GM12864 (cell line): ENCODE measurements around the gene ACTR3C.

Experiments
- DNase-seq: peaks from one replicate; pipeline ENCODE4 v3.0.0-alpha.2; 2011; ENCODE audit warnings: low read depth
- H3K4me3 ChIP-seq: 2 replicates; pipeline ENCODE4 v1.5.1; 2011; ENCODE audit warnings: mild to moderate bottlenecking, low read depth, low read length, control low read depth
- CTCF ChIP-seq: IDR thresholded peaks from 2 replicates; pipeline ENCODE4 v1.5.1; 2011; ENCODE audit warnings: low read depth, mild to moderate bottlenecking, moderate library complexity, low read length, control low read depth, inconsistent platforms; ENCODE audit errors: missing control alignments

The ACTR3C gene

GRCh38 chr7:150340875-150341262 is 17.5 kb upstream of the ACTR3C start:
- no peak for DNase-seq
- H3K4me3 ChIP-seq, result no peak overlapping the region
- TF ChIP-seq CTCF, result no peak

- no peak overlapping the region for H3K4me3 ChIP-seq
- no peak for TF ChIP-seq CTCF
- DNase-seq, result no peak
These were observed 16.8 kb upstream of the ACTR3C start for GRCh38 chr7:150340024-150340749.

- DNase-seq, result no peak
- TF ChIP-seq CTCF, result no peak
- H3K4me3 ChIP-seq, result no peak overlapping the region
These were observed 16.1 kb upstream of the ACTR3C start for GRCh38 chr7:150339409-150339809.

- DNase-seq, result no peak
- TF ChIP-seq CTCF, result no peak
These were observed 15.0 kb upstream of the ACTR3C start for GRCh38 chr7:150338166-150338829.

GRCh38 chr7:150337659-150338081 is 14.3 kb upstream of the ACTR3C start:
- H3K4me3 ChIP-seq, result no peak overlapping the region
- no peak for TF ChIP-seq CTCF
- no peak for DNase-seq

More at GRCh38 chr7:150338166-150338829, 15.0 kb upstream of the ACTR3C start:
- no peak overlapping the region for H3K4me3 ChIP-seq

- TF ChIP-seq CTCF, result no peak
- no peak for DNase-seq
- H3K4me3 ChIP-seq, result no peak overlapping the region
These were observed 13.8 kb upstream of the ACTR3C start for GRCh38 chr7:150337179-150337578.

- TF ChIP-seq CTCF, result no peak
- no peak for DNase-seq
- H3K4me3 ChIP-seq, result no peak overlapping the region
These were observed 13.4 kb upstream of the ACTR3C start for GRCh38 chr7:150336746-150337145.
